ENCODE results near the gene APOB.

- TF ChIP-seq POLR2A (IDR thresholded peaks at IDR 0.05; ENCODE audit: low read length) (no peak), GATA1 (IDR thresholded peaks at IDR 0.05; ENCODE audit: low read depth, low read length) (no peak)
Observed at GRCh38 chr2:21052044-21052443, 8.2 kb upstream of the APOB start.
